NB4 (cell line): ENCODE measurements around the gene MROH2B.

ENCODE experiments used
- DNase-seq: peaks from one replicate; pipeline ENCODE4 v3.0.0; 2010; ENCODE audit warnings: low read depth
- H3K4me3 ChIP-seq: one replicate; pipeline ENCODE4 v1.5.1; 2011; ENCODE audit warnings: mild to moderate bottlenecking, low read depth, low read length, moderate library complexity
- CTCF ChIP-seq: IDR thresholded peaks from one replicate; pipeline ENCODE4 v1.5.1; 2012; ENCODE audit warnings: low read depth, low read length
- MAX ChIP-seq: IDR thresholded peaks from 2 replicates; pipeline ENCODE4 v1.6.1; 2011; ENCODE audit warnings: low read depth, low read length
- MYC ChIP-seq: IDR thresholded peaks from 2 replicates; pipeline ENCODE4 v1.6.1; 2011; ENCODE audit warnings: low read depth, low read length
- POLR2A ChIP-seq: IDR thresholded peaks from 2 replicates; pipeline ENCODE4 v1.6.1; 2011; ENCODE audit warnings: mild to moderate bottlenecking; ENCODE audit not compliant: insufficient read length; ENCODE audit errors: extremely low read depth

The MROH2B gene

GRCh38 chr5:41087461-41087860 lies 16.3 kb upstream of the MROH2B start:
- H3K4me3 ChIP-seq, result no peak overlapping the region
- no peak for TF ChIP-seq CTCF
- no peak for TF ChIP-seq MAX
- TF ChIP-seq POLR2A, result no peak
- no peak for TF ChIP-seq MYC
- no peak for DNase-seq

- TF ChIP-seq CTCF, result no peak
- no peak for TF ChIP-seq POLR2A
- TF ChIP-seq MYC, result no peak
- TF ChIP-seq MAX, result no peak
- H3K4me3 ChIP-seq, result no peak overlapping the region
- DNase-seq, result no peak
These were observed 12.2 kb upstream of the MROH2B start for GRCh38 chr5:41083306-41083705.

- TF ChIP-seq CTCF, result no peak
- no peak for TF ChIP-seq MYC
- TF ChIP-seq MAX, result no peak
- no peak overlapping the region for H3K4me3 ChIP-seq
- DNase-seq, result no peak
These were observed 833 bp upstream of the MROH2B start for GRCh38 chr5:41071975-41072374.

GRCh38 chr5:41067714-41068568 lies 3.2 kb downstream of the MROH2B start:
- TF ChIP-seq MAX (no peak), CTCF (no peak), POLR2A (no peak), MYC (no peak)
- DNase-seq, result no peak
- H3K4me3 ChIP-seq, result no peak overlapping the region

- no peak for DNase-seq
- H3K4me3 ChIP-seq, result no peak overlapping the region
- TF ChIP-seq POLR2A (no peak), MAX (no peak), CTCF (no peak), MYC (no peak)
These were observed 5.3 kb downstream of the MROH2B start for GRCh38 chr5:41065691-41066335.
